ENCODE measurements around the gene ALS2CL.

The ALS2CL gene

DNA sequence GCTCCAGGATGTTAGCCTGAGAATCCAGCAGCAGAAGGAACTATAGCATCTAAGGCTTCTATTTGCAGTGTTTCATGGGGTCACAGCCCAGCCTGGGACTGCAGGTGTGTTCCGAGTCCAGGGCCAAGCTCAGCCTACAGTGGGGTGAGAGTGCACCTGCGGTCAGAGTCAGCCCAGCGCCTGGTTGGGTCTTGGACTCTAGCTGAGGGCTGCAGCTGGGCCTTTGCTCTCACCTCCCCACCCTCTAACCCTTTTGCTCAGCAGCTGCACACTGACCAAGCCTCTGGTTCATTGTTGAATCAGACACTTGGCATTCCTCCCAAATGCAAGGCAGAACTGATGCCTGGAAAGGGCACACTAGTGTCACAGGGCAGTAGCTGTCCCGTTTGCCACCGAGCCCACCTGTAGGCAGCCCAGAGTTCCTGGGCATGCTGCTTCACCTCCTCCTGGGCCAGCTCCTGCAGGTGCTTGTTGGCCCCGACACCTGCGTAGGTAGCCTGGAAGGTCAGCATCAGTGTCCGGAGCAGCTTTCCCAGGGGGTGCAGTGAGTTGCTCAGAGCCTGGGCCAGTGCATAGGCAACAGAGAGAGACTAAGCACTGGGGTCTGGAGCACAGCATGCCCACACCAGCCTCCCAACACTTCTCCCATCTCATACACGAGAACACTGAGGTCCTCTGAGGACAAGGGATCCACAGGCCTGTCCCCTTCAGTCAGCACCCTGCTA, 17.5 kb downstream of the ALS2CL start:
- DNase-seq, result no peak

DNA sequence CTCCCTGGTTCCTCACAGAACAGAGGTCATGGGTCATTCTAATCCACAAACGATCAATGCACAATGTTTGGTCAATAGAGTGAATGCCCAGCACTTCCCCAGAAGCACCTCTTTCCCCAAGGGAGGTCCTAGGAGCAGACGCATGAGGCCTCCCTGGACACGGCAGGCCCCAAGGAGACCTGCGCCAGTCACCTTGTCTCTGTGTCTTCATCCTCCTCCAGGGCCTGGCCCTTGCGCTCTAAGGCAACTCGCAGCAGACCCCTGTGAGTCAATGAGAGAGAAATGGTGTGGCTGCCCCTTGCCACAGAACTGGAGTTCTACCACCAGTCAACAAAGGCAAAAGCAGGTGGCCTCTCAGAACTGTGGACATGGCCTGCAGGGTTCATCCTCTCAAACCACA, 18.1 kb downstream of the ALS2CL start:
- no peak for DNase-seq

DNA sequence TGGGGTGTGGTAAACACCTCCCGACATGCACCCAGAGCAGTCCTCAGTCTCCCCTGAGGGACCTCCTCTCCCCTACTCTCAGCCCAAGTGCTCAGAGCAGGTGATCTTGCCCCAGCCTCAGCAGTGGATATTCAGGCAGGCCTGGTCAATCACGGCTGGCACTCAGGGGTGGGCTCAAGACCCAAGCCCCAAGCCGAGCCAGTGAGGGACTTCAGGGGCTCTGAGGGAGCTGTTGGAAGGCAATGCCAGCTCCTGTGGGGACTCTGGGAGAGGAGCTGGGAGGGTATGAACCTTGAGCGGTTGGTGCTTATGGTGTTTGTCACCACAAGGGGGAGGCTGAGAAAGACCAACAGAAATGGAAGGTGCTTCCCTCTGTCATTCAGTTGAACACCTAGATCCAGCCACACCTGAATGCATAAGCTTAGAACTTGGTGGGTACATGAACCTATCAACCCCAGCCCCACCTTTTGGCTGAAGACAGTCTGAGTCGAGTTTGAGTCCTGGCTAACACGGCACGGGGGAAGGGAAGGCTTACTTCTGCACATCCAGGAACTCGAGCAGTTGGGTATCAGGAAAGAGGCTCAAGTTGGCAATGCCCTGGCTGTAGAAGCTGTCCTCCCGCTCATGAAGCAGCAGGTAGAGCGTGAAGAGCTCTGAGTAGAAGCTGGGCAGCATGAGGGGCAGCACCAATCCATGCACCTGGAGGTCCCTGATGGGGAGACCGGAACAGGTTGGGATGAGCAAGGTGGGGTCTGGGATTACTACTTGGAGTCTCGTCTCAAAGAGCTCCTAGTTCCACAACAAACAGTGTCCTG, 19.2 kb downstream of the ALS2CL start:
- DNase-seq, result no peak

DNA sequence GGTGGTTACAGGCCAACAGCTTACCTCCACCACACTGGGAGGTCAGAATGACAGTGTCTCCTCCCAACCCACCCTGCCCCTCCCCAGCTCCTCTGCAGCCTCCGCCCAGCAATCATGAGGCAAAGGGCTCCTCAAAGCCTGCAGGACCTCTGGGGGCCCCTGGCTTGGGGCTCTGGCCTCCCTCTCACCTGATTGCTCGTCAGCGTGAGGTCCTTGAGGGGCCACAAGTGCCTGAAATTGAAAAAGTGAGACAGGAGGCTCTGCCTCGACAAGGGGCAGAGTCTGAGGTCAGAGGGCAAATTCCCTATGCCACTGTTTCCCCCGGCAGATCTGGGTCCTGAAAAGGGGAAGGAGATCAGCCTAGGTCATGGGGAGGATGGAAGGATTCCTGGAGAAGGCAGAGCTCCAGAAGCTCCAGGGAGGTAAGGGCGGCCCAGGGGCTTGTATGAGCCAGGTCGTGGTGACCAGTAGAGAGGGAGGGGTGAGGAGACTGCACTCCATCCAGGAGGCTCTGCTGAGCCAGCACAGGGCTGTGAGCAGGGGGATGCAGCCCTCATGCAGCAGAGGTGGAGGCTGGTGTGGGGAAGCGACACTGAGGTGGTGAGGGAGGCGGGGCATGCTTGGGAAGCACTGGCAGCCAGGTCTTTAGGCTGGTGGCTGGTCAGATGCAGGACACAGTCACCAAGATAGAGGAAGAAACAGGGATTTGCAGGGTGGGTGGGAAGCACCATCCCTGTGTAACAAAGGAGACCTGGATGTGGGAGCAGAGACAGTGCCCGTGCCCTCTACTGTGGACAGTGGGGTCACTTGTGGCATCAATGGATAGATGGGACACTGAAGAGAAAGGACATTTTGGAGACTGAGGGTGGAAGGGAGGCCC, 20.1 kb downstream of the ALS2CL start:
- no peak for DNase-seq

DNA sequence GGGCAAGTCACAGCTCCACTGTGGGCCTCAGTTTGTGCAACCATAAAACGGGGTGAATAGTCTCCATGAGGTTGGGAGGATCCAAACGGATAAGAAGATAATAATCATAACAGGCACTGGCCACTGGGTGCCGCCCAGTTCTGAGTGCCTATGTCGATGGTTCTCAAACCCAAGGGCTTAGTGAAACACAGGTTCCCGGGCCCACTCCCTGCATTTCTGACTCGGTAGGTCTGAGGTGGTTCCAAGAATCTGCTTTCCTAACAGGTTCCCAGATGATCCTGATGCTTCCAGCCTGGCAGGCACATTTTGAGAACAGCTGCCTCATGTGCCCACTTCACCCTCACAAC, 21.2 kb downstream of the ALS2CL start:
- DNase-seq, result no peak

DNA sequence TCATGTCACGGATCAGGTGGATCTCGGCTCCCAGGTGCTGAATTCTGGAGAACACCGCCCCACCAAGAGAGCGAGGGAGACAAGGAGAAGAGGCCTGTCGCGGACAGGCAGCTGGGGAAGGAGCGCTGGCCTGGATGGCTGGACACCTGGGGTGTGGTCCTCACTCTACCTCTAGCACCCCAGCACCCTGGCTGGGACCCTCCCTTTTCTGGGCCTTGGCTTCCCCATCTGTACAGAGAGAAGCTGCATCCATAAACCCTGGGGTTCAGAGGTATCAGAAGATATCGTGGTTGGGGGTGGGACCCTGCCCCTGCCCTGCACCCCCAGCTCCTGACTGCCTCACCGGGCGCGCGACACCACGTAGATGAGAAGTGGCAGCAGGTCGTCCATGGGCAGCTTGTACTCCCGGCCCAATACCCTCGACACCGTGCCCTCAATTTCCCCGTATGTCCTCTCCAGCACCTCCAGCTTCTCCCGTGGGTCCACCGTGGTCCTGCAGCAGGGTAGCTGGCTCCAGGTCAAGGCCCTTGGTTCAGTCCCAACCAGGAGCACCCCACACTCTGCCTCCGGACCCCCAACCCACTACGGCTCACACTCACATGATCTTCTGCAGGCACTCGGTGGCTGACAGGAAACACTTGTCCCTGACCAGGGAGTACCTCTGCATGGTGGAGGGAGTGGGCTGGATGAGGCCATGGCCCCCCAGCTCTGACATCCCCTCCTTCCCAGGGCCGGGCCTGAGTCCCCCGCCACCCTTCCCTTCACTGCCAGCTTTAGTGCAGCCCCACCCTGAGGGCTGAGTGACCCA, 21.7 kb downstream of the ALS2CL start:
- DNase-seq, result no peak

DNA sequence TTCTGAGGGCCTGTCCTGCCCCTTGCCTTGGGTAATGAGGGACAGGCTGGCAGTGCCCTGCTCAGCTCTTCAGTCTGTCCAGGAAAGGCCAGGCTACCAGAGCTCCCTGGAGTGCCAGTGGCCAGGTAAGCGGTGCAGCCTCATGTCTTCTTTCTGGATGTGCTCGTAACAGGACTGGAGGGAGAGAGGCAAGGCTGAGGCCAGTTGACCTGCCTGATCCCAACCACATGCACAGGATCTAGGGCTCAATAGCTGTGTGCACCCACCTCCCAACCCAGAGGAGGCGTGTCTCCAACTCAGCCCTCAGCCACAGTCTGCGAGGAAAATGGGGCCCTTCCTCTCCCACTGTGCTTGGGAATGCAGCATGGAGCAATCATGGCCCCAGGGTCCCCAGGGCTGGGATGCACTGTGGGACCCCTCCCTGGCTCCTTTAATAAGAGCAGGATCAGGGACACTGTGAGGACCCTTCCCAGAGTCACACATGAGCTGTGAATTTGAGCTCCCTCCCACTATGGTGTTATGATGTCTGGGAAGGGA, 22.5 kb downstream of the ALS2CL start:
- no peak for DNase-seq

DNA sequence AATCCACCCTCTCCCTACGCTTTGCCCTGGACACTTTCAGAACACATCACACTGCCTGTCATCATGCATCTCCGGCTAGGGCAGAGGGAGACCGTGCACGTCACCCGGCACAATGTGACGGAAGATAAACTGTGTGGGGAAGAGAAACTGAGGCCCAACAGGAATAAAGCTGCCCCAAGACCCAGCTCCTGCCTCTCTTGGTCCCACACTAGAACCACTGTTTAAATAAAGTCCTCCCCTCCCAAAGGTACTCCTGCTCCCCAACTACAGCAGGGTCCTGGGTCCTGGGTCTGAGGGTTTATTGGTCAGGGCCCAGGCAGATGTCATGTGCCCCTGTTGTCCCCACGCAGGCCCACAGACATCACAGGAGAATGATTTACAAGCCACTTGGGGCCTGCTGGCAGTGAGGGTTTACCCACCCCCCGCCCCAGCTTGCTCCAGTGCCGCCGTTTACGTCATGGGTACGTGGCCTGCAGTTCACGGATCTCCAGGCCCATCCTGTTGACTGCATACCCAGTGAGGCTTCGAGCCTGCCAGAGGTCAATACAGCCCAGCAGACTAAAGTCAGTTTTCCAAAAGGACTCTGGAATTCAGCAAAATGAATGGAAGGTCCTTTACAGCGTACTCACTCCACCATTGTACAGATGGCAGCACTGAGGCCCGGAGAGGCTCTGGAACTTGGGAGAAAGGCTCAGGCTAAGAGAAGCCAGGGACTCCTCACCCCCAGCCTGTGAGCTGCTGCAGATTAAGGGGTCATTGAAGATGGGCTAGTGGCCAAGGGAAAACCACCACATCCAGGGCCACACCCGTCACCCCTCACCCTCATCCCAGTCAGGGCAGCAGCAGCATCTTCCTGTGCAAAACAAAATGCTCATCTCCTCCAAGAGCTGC, 23.2 kb downstream of the ALS2CL start:
- no peak for DNase-seq

DNA sequence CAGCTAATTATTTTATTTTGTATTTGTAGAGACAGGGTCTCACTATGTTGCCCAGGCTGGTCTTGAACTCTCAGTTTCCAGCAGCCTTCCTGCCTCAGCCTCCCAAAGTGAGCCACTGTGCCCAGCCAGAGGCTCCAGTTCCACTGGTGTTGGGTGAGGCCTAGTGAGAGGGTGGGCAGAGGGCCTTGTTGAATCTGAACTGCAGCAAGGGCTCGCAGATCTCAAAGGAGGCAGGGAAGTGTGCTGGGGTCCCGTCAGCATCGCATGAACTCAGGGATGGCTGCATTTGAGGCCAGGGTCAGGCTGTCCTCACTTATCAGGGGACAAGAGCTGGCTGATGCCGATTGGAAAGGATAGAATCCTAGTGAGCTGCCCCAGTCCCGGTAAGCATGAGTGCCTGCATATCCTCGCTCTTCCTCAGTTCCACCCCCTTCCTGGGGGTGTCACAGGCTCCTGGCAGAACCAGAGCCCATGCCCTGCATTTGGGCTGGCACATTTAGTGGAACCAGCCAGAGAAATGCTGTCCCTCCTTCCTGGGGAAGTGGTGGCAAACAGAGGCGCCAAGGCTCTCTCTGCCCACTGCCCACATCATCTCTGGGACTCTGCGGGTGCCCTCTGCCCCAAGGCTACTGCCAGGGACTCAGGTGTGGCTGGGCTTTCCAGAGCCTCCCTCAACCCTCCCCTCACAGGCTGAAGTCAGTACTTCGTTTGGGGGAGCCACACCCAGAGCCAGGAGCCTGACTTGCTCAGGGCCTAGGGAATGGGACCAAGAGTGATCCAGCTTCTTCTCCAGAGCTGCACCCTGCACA, 24.1 kb downstream of the ALS2CL start:
- no peak for DNase-seq

DNA sequence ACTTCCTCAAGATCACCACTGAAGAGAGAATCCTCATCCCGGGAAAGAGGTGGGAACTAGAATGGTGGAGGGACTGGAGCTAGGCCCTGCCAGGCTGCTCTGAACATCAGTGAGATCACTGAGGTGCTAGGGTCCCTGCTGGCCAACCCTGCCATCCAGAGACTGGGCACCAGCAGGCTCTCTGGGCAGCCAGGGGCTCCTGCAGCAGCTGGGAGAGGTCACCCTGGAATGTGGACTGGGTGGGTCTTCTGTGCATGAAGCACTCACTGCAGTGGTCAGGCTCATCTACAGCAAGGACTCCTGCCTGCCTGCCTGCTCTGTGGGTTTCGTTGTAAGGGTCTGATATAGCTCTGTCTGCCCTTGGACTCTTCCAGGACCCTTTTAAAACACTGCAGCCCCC, 24.9 kb downstream of the ALS2CL start:
- DNase-seq, result no peak

DNA sequence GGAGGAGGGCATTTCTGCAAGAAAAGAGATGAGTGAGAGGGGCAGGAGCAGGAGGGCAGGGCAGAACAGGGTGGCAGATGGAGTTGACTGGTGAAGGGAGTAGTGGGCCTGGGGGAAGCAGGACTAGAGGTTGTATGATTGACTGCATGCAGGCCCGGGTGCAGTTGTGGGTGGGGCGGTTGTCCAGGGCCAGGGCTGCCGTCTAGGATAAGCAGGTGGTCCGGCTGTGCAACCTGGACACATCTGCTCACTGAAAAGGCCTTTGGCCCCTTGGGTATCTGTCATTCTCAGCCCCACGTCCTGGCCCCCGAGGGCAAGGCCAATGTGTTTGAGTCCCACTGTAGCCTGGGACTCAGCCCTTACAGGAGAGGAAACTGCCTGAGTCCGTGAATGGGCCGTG, 25.4 kb downstream of the ALS2CL start:
- no peak for DNase-seq

DNA sequence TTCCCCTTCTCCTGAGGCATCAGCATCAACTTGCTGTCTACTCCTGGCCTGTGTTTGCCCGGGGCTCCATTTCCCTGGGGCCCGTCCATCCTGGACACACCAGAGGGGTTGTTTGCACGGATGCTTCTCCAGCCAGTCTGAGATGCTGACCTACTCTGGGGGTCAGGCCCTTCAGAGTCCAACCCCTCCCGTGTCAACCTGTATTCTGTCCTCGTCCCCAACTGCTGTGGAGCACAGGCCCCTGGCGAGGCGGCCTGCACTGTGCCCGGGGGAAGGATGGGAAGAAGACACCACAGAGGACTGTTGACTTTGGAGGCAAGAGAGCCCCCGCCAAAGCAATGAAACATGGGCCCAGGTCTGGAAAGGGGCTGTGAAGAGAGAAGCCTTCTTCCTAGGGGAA, 25.8 kb downstream of the ALS2CL start:
- DNase-seq, result no peak

DNA sequence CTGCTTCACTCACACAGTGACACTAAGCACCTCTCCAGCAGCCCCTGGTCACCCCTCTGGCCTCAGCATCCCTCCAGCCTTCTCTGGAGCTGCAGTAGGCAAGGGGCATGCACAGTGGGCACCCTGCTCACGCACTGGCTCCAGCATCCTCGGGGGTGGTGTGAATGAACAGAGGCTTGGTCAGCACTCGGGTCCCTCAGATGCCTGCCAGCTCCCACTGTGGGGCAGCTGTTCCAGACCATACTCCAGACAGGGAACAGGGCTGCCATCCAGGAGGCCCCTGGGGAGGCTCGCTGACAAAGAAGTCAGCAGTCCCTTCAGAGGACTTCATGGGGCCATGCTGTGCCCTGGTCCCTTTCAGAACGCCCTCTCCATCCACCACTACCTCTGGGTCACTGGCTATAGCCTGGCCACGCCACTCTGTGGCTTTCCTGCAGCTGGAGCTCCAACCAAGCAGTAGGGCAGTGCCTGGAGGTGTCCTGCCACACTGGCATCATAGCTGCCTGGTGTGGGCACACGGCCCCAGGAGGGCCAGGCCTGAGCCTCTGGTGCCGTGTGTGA, 26.3 kb downstream of the ALS2CL start:
- no peak for DNase-seq

DNA sequence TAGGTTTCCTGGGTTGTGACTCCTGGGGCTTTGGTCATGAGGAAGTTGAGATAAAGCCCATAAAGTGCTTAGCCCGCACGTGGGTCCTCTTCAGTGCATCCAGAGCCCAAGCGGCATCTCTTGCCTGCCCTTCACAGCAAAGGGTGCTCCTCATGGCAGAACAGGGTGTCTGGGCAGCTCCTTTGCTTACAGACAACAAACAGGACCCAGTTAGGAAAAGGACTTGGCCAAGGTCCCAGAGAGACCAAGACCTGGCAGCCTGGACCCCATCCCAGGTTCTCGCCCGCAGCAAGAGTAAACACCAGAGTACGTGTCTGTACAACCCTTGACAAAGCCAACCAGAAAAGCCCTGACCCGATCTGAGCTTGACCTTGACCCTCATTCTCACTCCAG, 27.0 kb downstream of the ALS2CL start:
- no peak for DNase-seq

DNA sequence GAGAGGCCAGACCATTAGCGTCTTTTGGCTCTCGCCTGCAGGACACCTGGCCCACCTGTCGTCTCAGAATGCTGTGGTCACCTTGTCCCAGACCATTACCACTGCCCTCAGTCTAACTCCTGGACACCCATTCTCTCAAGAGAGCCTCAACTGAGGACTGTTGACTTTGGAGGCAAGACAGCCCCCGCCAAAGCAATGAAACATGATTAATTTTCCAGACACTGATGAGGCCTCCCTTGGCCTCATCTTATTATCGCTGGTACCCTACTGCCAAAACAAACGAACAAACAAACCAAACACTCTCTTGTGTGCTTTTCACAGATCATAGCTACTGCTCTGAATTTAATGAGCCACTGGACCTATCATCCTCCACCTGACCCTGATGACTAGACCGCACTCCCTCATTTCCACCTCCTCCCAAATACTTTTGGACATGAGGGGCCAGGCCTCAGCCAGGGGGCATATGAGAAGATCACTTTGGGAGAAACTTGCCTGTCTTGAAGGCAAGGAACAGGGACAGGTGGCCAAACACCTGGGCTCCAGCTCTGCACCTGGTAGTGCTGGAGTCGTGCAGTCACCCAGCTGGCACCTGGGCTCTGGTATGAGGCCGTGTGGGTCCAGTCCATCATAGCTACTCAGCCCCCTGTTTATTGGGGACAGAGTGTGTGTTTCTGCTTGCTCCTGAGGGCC, 27.6 kb downstream of the ALS2CL start:
- DNase-seq, result no peak

DNA sequence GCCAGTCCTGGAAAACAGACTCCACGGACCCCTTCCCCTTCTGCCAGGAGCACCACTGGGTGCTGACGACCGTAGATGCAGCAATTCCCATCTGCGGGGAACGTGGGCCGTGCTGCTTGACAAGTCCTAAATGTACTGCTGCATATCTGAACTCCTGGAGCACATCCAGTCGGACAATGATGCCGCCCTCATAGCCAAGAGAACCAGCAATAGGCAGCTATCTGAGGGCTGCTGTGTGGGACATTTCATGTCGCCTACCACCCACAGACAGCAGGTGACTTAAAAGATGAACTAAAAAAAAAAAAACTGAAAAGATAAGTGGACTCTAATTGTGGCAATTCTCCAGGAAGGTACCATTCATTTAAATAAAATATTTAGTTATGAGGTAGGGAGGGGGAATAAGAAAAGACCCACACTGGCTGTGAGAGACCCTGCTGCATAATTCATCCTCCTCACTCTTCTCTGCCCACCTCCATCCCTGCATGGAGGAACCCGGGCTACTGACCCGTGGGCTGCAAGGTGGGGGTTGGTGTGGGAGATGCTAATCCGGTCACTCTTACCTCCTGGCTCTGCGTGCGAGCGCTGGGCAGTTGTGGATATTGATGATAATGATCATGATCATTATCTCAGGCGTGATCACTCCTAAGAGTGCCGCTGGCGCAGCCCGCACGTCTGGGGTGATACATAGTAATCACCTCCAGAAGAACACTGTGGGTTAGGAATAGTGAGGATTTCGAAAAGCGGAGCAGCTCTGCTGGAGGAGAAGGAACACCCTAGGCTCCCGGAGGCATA, 28.3 kb downstream of the ALS2CL start:
- no peak for DNase-seq

DNA sequence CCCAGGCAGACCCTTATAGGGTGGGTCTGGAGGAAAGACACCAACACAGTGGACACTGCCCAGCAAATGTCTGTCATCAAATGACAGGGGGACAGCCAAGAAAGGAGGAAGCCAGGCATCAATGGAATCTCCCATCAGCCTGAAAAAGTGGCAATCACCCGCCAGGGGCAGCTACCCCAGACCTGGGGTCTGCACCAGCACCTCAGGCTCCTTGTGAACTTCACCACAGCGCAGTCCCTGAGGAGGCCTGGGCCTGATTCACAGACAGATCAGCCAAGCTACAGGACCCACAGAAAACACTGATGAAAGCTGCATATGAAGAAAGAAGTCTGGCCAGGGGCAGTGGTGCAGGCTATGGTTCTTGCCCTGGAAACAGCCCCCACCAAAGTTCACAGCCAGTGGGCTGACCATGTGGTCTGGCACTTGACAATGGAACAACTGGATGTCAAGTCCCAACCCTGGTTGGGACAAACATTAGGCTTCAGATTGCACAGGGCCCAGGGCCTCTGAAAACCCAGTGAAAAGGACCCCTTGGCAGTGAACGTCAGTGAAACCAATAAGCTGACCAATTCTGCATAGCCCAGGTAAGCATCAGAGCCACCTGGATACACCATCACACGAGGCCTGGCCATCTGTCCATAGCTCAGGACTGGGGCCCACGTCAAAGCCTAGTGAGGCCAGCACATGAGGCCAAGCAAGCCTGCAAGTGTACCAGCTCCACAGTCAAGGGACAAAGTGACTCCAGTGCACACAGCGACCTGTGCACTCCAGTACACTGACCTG, 29.1 kb downstream of the ALS2CL start:
- DNase-seq, result no peak
